Thoracic aorta (tissue), 2 donors: Measurements from ENCODE around the gene ALK. TPM values are rescaled to one million over a fixed set of nuclear protein-coding genes. Genes with fewer than 3 reads are reported as not detected.

Experiments used
- ATAC-seq: fragments of 150-250 bp; one replicate; pipeline ENCODE4 v1.8.0; 2017; ENCODE audit warnings: low read depth; ENCODE audit not compliant: insufficient number of reproducible peaks, low FRiP score
- DNase-seq: peaks from one replicate; pipeline ENCODE4 v3.0.0-alpha.2; 2020; ENCODE audit warnings: low spot score
- H3K27ac ChIP-seq, 2 donors: fragments of 200-600 bp; sonication (generic); 1 replicate in 1 of 2; 2 replicates in 1 of 2; pipeline ENCODE4 v1.5.1; 2016; ENCODE audit warnings: mild to moderate bottlenecking in 2 of 2, moderate library complexity in 2 of 2
- H3K27me3 ChIP-seq: fragments of 200-600 bp; sonication (generic); replicated peaks from 2 replicates; pipeline ENCODE4 v1.6.0; 2016; ENCODE audit warnings: mild to moderate bottlenecking; ENCODE audit not compliant: insufficient read depth
- H3K36me3 ChIP-seq: fragments of 200-600 bp; sonication (generic); one replicate; pipeline ENCODE4 v1.5.1; 2016
- H3K4me1 ChIP-seq, 2 donors: fragments of 200-600 bp; sonication (generic); 1 replicate in 1 of 2; 2 replicates in 1 of 2; pipeline versions ENCODE4 v1.5.1 to v1.6.0; 2016; ENCODE audit warnings: low read depth in 2 of 2, mild to moderate bottlenecking in 1 of 2; ENCODE audit not compliant: control insufficient read depth in 1 of 2
- H3K4me3 ChIP-seq: fragments of 200-600 bp; sonication (generic); 2 replicates; pipeline ENCODE4 v1.5.1; 2016; ENCODE audit warnings: mild to moderate bottlenecking
- H3K9me3 ChIP-seq: fragments of 200-600 bp; sonication (generic); 2 replicates; pipeline ENCODE4 v1.5.1; 2016
- total RNA-seq, 2 donors: library from RNA; depleted of rRNA; stranded (reverse); fragments of >200 nt; gene quantifications; one replicate each; pipeline versions ENCODE4 v1.1.0 to v1.2.3, GENCODE V29; 2016
- TF ChIP-seq, protein P1 (sequence below): fragments of 200-600 bp; sonication (generic); IDR thresholded peaks from one replicate; pipeline ENCODE4 v1.5.1; 2019; ENCODE audit warnings: antibody characterized with exemption

The ALK gene
- total RNA-seq, 2 donors from 2014 or later, result 2.0 TPM; not detected in 1

DNA sequence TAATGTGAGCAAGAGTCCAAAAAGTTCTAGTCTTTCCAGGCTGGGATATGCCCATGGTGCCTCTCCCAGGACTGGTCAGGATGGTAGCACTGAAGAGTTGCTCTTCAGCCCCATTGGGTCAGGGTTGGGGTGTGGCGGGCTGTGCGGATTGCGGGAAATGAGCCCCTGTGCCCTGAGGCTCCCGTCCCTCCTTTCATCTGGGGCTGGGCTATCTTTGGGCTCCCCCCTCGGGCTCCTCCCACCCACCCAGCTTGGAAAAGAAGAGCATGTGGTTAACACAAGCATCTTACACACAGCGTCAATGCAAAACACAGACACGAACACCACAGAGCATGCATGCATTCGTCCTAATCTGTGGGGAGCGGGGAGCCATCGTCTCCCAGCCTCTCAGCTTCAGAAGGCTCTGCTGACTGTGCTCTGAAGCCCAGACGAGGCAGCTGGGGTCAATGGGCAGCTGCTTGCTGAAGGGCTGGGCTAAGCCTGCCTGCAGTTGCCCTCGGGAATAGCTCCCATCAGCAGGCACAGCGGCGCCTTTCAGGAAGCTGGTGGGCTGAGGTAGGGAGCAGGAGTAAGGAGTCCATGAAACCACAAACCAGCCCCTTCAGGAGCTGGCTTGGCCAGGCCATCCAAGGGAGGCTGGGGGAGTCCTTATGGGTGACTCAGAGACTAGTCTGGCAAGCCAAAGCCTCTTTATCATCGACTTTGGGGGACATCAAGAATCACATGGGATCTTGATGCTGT is 693.3 kb downstream of the ALK start:
- Histone ChIP-seq H3K9me3 (no peaks in the 10 kb centered on the region), H3K4me3 (no peak overlapping the region), H3K4me1 (no peaks in the 10 kb centered on the region), H3K36me3 (no peaks in the 10 kb centered on the region), H3K27me3 (no peaks in the 10 kb centered on the region), H3K27ac (no peak overlapping the region)
- DNase-seq (no peak), ATAC-seq (no peak)
- TF ChIP-seq, protein P1, sequence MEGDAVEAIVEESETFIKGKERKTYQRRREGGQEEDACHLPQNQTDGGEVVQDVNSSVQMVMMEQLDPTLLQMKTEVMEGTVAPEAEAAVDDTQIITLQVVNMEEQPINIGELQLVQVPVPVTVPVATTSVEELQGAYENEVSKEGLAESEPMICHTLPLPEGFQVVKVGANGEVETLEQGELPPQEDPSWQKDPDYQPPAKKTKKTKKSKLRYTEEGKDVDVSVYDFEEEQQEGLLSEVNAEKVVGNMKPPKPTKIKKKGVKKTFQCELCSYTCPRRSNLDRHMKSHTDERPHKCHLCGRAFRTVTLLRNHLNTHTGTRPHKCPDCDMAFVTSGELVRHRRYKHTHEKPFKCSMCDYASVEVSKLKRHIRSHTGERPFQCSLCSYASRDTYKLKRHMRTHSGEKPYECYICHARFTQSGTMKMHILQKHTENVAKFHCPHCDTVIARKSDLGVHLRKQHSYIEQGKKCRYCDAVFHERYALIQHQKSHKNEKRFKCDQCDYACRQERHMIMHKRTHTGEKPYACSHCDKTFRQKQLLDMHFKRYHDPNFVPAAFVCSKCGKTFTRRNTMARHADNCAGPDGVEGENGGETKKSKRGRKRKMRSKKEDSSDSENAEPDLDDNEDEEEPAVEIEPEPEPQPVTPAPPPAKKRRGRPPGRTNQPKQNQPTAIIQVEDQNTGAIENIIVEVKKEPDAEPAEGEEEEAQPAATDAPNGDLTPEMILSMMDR, result no peak

- Histone ChIP-seq H3K27me3 (no peaks in the 10 kb centered on the region), H3K36me3 (no peaks in the 10 kb centered on the region), H3K4me3 (no peak overlapping the region), H3K4me1 (no peaks in the 10 kb centered on the region), H3K27ac (no peak overlapping the region), H3K9me3 (no peaks in the 10 kb centered on the region)
- DNase-seq (no peak), ATAC-seq (no peak)
- TF ChIP-seq, protein P1, result no peak
These were observed 694.6 kb downstream of the ALK start for GRCh38 chr2:29226808-29227207.

GRCh38 chr2:29226375-29226774 is 695.0 kb downstream of the ALK start:
- Histone ChIP-seq H3K36me3 (no peaks in the 10 kb centered on the region), H3K4me1 (no peaks in the 10 kb centered on the region), H3K9me3 (no peaks in the 10 kb centered on the region), H3K27me3 (no peaks in the 10 kb centered on the region), H3K27ac (no peak overlapping the region), H3K4me3 (no peak overlapping the region)
- TF ChIP-seq, protein P1, result no peak
- ATAC-seq (no peak), DNase-seq (no peak)

GRCh38 chr2:29225814-29226213 is 695.6 kb downstream of the ALK start:
- DNase-seq, result no peak
- ATAC-seq, result no peak
- H3K36me3 ChIP-seq, result no peaks in the 10 kb centered on the region

GRCh38 chr2:29224693-29225551 is 696.5 kb downstream of the ALK start:
- DNase-seq, result no peak

More at GRCh38 chr2:29225814-29226213, 695.6 kb downstream of the ALK start:
- Histone ChIP-seq H3K27me3 (no peaks in the 10 kb centered on the region), H3K4me3 (no peak overlapping the region), H3K27ac (no peak overlapping the region), H3K4me1 (no peaks in the 10 kb centered on the region), H3K9me3 (no peaks in the 10 kb centered on the region)
- TF ChIP-seq, protein P1, result no peak

More at GRCh38 chr2:29224693-29225551, 696.5 kb downstream of the ALK start:
- no peaks in the 10 kb centered on the region for H3K9me3 ChIP-seq
- no peaks in the 10 kb centered on the region for H3K27me3 ChIP-seq
- no peak for ATAC-seq
- no peaks in the 10 kb centered on the region for H3K36me3 ChIP-seq
- no peaks in the 10 kb centered on the region for H3K4me1 ChIP-seq
- H3K4me3 ChIP-seq, result no peak overlapping the region
- H3K27ac ChIP-seq, result no peak overlapping the region
- TF ChIP-seq, protein P1, result no peak
